Heart left ventricle (tissue), 16 donors: ENCODE measurements around the gene EVX2. TPM values are rescaled to one million over a fixed set of nuclear protein-coding genes. Genes with fewer than 3 reads are reported as not detected.
A peak's percentile ranks its signal among the peaks of the same experiment; 100 is the strongest.

Experiments used
- ATAC-seq, 4 donors: fragments of 200-7000 bp; cut with Tn5 transposase; one replicate each; pipeline ENCODE4 v1.9.1; 2020 to 2022; ENCODE audit warnings: moderate library complexity in 4 of 4, mild to moderate bottlenecking in 3 of 4, moderate number of reproducible peaks in 1 of 4
- DNase-seq, 5 donors: peaks; one replicate each; pipeline ENCODE4 v3.0.0-alpha.2; 2020
- H3K27ac ChIP-seq, 12 donors: fragments of 200-600 bp; sonication (generic) in 4 of 12; one replicate each; pipeline versions ENCODE4 v1.5.0 to v1.8.0; 2016 to 2022; ENCODE audit warnings: mild to moderate bottlenecking in 2 of 12
- H3K27me3 ChIP-seq, 9 donors: fragments of 200-600 bp; sonication (generic) in 2 of 9; one replicate each; pipeline versions ENCODE4 v1.5.1 to v1.8.0; 2016 to 2022; ENCODE audit warnings: mild to moderate bottlenecking in 3 of 9
- H3K36me3 ChIP-seq, 9 donors: fragments of 200-600 bp; sonication (generic) in 2 of 9; one replicate each; pipeline versions ENCODE4 v1.5.0 to v1.8.0; 2018 to 2022; ENCODE audit warnings: mild to moderate bottlenecking in 2 of 9
- H3K4me1 ChIP-seq, 12 donors: fragments of 200-600 bp; sonication (generic) in 4 of 12; one replicate each; pipeline versions ENCODE4 v1.5.0 to v1.8.0; 2016 to 2022; ENCODE audit warnings: mild to moderate bottlenecking in 3 of 12
- H3K4me3 ChIP-seq, 12 donors: fragments of 200-600 bp; sonication (generic) in 4 of 12; one replicate each; pipeline versions ENCODE4 v1.5.0 to v1.8.0; 2017 to 2022; ENCODE audit warnings: mild to moderate bottlenecking in 9 of 12, moderate library complexity in 4 of 12
- H3K9me3 ChIP-seq, 12 donors: fragments of 200-600 bp; sonication (generic) in 4 of 12; one replicate each; pipeline versions ENCODE4 v1.5.0 to v1.8.0; 2016 to 2022; ENCODE audit warnings: mild to moderate bottlenecking in 1 of 12
- POLR2A ChIP-seq, 2 donors: fragments of 450-650 bp; IDR thresholded peaks; one replicate each; pipeline ENCODE4 v1.6.1; 2017; ENCODE audit warnings: antibody characterized with exemption in 2 of 2, mild to moderate bottlenecking in 2 of 2, moderate library complexity in 2 of 2
- WGBS, 4 donors: extraction: QIAGEN DNeasy Blood & Tissue Kit in 2 of 4; methylation state at CpG; one replicate each; pipeline versions ENCODE4 v1.1.5 to v1.1.7; 2013 to 2018; 5-methylcytosine and 5-hydroxymethylcytosine counted together
- intact Hi-C, 10 donors: fragments of 100-400 bp; cut with DNase I; formaldehyde crosslinking; loops; one replicate each; pipeline versions ENCODE4 v1.11.1 to v1.14.2; 2022
- polyA plus RNA-seq, 2 donors: library from polyadenylated mRNA; stranded (reverse); fragments of 200-250 nt; gene quantifications; one replicate each; pipeline ENCODE4 v1.2.3, GENCODE V29; 2013
- total RNA-seq, 9 donors: library from RNA; depleted of rRNA in 2 of 9; stranded (reverse); fragments of >200 nt in 2 of 9; fragmentation: NEBNext Ultra II Directional in 3 of 9; extraction: Animal tissue kit (Norgen Biotek cat#: 25700) in 3 of 9; gene quantifications; one replicate each; pipeline versions ENCODE4 v1.1.0 to v1.2.4, GENCODE V29; 2016 to 2023
- TF ChIP-seq, protein P1 (sequence below), 12 donors: fragments of 200-600 bp; sonication (generic) in 4 of 12; IDR thresholded peaks; one replicate each; pipeline versions ENCODE4 v1.5.0 to v1.8.0; 2018 to 2022; ENCODE audit warnings: antibody characterized with exemption in 12 of 12, mild to moderate bottlenecking in 5 of 12
- donor health status: ischemic (EF 13 %, LVEDD 7.1; RV severe dilation, severe dysfunction).
- donor health status: healthy with polysubstance abuse.
- donor health status: DM: no; HTN: yes; CAD: no.
- donor health status: DM: no; HTN: no; CAD: no.
- donor health status: ischemic (EF 25% LVEDD 6.9; RV normal size, moderate dysfunction).
- donor health status: ischemic (EF 25% LVEDD 5.7; RV mildly dilated, moderate dysfunction).
- donor health status: healthy.
- donor health status: DM: yes; HTN: yes; CAD: no.
- donor health status: ischemic (EF 35%, LVEDD 5.7; RV mildly dilated, moderate dysfunction).
- donor health status: nonischemic (EF 11% LVEDD 7.7; RV severe dilation, severe dysfunction).
- donor health status: DM: yes; HTN: yes; CAD: no.
- donor health status: PGD.
- donor health status: ischemic (EF 29% LVEDD 5.4; RV normal size, mild dysfunction).
- donor health status: nonischemic (EF 23%, LVEDD 6.1; RV moderate dilation, normal function).

Gene EVX2
- total and polyA plus RNA-seq, 11 donors, result 0.06 TPM; not detected in 10

DNA sequence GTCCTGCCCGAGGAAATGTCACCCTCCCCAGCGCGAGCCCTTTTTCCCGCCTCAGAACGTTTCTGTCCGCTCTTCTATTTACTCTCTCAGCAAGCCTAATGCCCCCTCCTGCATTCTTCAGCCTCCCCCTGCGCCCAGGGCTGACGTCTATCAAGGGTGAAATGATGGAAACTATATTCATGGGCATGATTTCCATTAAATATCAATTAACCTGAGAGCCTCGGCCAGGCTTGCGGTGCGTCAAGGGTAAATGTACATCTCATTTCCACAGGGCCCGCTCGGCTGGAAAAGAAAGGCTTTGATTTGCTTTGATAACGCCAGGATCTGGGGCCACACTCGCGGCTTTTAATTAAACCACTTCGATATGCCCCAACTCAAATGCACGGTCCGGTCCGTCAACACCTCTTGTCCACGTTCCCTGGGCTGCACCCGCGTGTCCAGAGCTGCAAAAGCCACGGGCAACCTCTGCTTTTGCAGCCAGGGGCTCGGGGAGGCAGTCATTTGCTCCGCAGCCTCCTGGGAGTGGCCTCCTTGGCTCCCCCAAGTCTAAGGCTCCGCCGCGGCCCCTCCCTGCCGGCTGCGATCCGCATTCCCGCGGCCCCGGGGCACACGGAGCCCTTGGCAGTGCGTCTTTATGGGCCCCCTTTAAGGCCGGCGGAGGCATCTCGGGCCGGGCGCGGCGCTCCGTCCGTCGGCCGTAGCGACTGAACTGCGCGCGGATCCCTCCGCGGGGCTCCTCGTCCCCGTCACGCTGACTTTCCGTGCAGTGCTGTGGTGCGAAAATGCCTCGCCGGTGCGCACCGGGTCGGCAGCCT, 45.4 kb upstream of the EVX2 start, which contains the start of gene HOXD8:
Gene HOXD8 (plus strand): TSS at position 724 of the 815 bp plus-strand sequence. CDS start 662 bp downstream, outside the sequence.
- peak in 3 of 4 donors; percentile 16 to 59 (median 38) for ATAC-seq
- 2 to 6% (median 3%) methylated on average over 31 to 64 of the region's 64 CpGs for WGBS, 4 donors

DNA sequence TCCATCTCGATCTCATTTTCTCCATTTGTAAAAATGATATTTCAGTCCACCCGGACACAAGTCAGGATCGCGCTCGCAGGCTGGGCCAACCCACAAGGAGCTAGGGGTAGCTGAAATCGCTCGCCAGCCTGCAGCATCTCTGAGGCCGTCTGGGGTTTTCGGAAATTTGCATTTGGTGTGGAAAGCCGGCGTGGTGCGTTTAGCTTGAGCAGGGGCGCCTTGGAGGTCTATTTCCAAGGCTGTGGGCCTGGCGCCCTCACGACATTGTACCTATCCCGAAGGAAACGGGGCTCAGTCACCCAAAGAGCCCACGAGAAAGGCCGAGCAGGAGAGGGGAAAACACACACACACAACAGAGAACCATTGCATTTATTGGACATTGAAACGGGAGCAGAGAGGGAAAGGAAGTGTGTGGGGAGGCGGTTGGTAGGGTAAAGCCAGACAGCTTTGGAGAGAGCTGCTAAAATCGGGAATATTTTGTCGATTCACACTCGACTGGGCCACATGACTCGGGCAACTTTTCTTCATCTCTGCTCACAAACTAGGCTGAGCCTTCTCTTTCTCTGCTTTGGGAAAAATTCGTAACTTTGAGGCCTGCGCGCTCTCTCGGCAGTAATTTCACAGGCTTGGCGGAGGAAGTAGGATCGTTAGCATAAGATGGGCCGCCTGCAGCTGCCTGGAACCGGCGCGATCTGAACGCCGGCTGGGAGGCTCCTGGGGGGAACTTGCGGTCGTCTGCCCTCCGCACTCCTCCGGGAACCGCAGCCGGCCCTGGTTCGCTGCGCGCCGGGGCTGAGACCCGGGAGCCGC, 44.6 kb upstream of the EVX2 start:
- Histone ChIP-seq H3K4me3 (peak overlapping the region in 11 of 12 donors; percentile 1 to 61 (median 48)), H3K4me1 (peaks cover 0 to 35% (median 11%) of the 10 kb centered on the region in 12 donors), H3K9me3 (no peaks in the 10 kb centered on the region), H3K36me3 (no peaks in the 10 kb centered on the region), H3K27ac (peak overlapping the region in 3 of 12 donors; percentile 82 to 86 (median 85)), H3K27me3 (peaks cover 79 to 100% (median 94%) of the 10 kb centered on the region in 9 donors)
- DNase-seq (no peak), ATAC-seq (no peak)
- TF ChIP-seq POLR2A (IDR thresholded peaks at IDR 0.05), result no peak
- TF ChIP-seq, protein P1, sequence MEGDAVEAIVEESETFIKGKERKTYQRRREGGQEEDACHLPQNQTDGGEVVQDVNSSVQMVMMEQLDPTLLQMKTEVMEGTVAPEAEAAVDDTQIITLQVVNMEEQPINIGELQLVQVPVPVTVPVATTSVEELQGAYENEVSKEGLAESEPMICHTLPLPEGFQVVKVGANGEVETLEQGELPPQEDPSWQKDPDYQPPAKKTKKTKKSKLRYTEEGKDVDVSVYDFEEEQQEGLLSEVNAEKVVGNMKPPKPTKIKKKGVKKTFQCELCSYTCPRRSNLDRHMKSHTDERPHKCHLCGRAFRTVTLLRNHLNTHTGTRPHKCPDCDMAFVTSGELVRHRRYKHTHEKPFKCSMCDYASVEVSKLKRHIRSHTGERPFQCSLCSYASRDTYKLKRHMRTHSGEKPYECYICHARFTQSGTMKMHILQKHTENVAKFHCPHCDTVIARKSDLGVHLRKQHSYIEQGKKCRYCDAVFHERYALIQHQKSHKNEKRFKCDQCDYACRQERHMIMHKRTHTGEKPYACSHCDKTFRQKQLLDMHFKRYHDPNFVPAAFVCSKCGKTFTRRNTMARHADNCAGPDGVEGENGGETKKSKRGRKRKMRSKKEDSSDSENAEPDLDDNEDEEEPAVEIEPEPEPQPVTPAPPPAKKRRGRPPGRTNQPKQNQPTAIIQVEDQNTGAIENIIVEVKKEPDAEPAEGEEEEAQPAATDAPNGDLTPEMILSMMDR (IDR thresholded peaks at IDR 0.05), result no peak
- intact Hi-C loops, result loop anchor here (5.0 to 10.0 kb wide), 10 partner anchors 324 to 1019 kb away; no protein-coding TSS in a partner anchor
- 8 to 17% (median 15%) methylated on average over 48 to 49 of the region's 49 CpGs for WGBS, 4 donors

More for the DNA sequence above, 45.4 kb upstream of the EVX2 start, which contains the start of gene HOXD8:
- Histone ChIP-seq H3K4me1 (peaks cover 0 to 32% (median 9%) of the 10 kb centered on the region in 12 donors), H3K27me3 (peaks cover 72 to 100% (median 94%) of the 10 kb centered on the region in 9 donors), H3K9me3 (no peaks in the 10 kb centered on the region), H3K36me3 (no peaks in the 10 kb centered on the region), H3K4me3 (peak within 1 kb of the TSS; percentile 15 to 61 (median 47)), H3K27ac (peak within 1 kb of the TSS in 10 of 12 donors; percentile 22 to 86 (median 67))
- DNase-seq, result peak in 3 of 5 donors; percentile 45 to 71 (median 47)
- intact Hi-C loops, result loop anchor here (5.0 to 10.0 kb wide), 10 partner anchors 323 to 1018 kb away; no protein-coding TSS in a partner anchor
- no peak for TF ChIP-seq POLR2A (IDR thresholded peaks at IDR 0.05)
- TF ChIP-seq, protein P1 (IDR thresholded peaks at IDR 0.05), result no peak

DNA sequence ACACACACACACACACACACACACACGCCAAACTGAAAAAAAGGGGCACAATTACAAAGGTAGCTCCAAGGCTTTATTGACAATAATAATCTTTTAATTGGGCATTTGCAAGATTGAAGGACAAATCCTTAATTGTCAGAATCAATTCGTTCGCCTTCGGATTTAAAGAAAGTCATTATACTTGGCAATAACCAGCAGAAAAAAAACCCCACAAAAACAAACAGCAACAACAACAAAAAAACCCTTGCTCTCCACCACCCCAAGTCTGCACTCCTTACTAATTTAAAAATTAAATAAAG, 44.0 kb upstream of the EVX2 start:
- Histone ChIP-seq H3K4me1 (peaks cover 3 to 41% (median 17%) of the 10 kb centered on the region in 12 donors), H3K36me3 (no peaks in the 10 kb centered on the region), H3K27ac (no peak overlapping the region), H3K9me3 (no peaks in the 10 kb centered on the region), H3K27me3 (peaks cover 79 to 100% (median 94%) of the 10 kb centered on the region in 9 donors), H3K4me3 (no peak overlapping the region)
- ATAC-seq (no peak), DNase-seq (no peak)
- TF ChIP-seq, protein P1 (IDR thresholded peaks at IDR 0.05), result no peak
- no peak for TF ChIP-seq POLR2A (IDR thresholded peaks at IDR 0.05)
- 20 to 30% (median 26%) methylated on average over 4 of the region's 4 CpGs for WGBS, 4 donors
- intact Hi-C loops, result loop anchor here (2.0 to 10.0 kb wide), 12 partner anchors 325 to 1021 kb away; no protein-coding TSS in a partner anchor
